GM12878 (cell line): ENCODE measurements around the gene RSPO3.
A peak's percentile ranks its signal among the peaks of the same experiment; 100 is the strongest.

Experiments
- BACH1 ChIP-seq: fragments of 450-650 bp; IDR thresholded peaks from 2 replicates; pipeline ENCODE4 v1.6.1; 2017; ENCODE audit warnings: mild to moderate bottlenecking, borderline replicate concordance
- CTCF ChIP-seq, 3 experiments: IDR thresholded peaks in 2 of 3; conservative IDR thresholded peaks in 1 of 3; 2 replicates each; pipeline ENCODE4 v1.5.1; 2011; ENCODE audit warnings: low read depth in 3 of 3, low read length in 3 of 3, mild to moderate bottlenecking in 3 of 3, control low read depth in 2 of 3, moderate library complexity in 2 of 3, inconsistent platforms in 1 of 3, mixed read lengths in 1 of 3; ENCODE audit not compliant: control insufficient read depth in 2 of 3, insufficient read depth in 1 of 3; ENCODE audit errors: extremely low read depth in 1 of 3
- EP300 ChIP-seq, 2 experiments: fragments of 150-350 bp in 1 of 2; IDR thresholded peaks; 2 replicates each; pipeline ENCODE4 v1.6.1; 2011 to 2012; ENCODE audit warnings: low read depth in 2 of 2, low read length in 2 of 2, borderline replicate concordance in 1 of 2, improper control_type of control experiment in 1 of 2, inconsistent platforms in 1 of 2; ENCODE audit not compliant: control insufficient read depth in 1 of 2
- MAX ChIP-seq: IDR thresholded peaks from 2 replicates; pipeline ENCODE4 v1.6.1; 2012; ENCODE audit warnings: low read depth, low read length, improper control_type of control experiment
- MXI1 ChIP-seq: fragments of 150-350 bp; IDR thresholded peaks from 2 replicates; pipeline ENCODE4 v1.6.1; 2011; ENCODE audit warnings: low read depth, mild to moderate bottlenecking, inconsistent platforms, low read length, improper control_type of control experiment
- POLR2A ChIP-seq: IDR thresholded peaks from 2 replicates; pipeline ENCODE4 v1.6.1; 2011; ENCODE audit warnings: low read depth, mild to moderate bottlenecking, low read length
- POLR2AphosphoS5 ChIP-seq: IDR thresholded peaks from 2 replicates; pipeline ENCODE4 v1.6.1; 2011; ENCODE audit warnings: mild to moderate bottlenecking, low read length, inconsistent platforms
- RCOR1 ChIP-seq: conservative IDR thresholded peaks from 2 replicates; pipeline ENCODE4 v1.6.1; 2012; ENCODE audit warnings: low read depth, low read length, improper control_type of control experiment
- SUZ12 ChIP-seq: fragments of 200-600 bp; sonication (generic); IDR thresholded peaks from one replicate; pipeline ENCODE4 v1.6.1; 2018; ENCODE audit warnings: antibody characterized with exemption, mild to moderate bottlenecking; ENCODE audit not compliant: unreplicated experiment
- YY1 ChIP-seq: IDR thresholded peaks from 2 replicates; pipeline ENCODE4 v1.6.1; 2011; ENCODE audit warnings: low read depth, mild to moderate bottlenecking, low read length
- ZNF384 ChIP-seq: IDR thresholded peaks from 2 replicates; pipeline ENCODE4 v1.6.1; 2012; ENCODE audit warnings: low read depth, mild to moderate bottlenecking, low read length, improper control_type of control experiment, borderline replicate concordance
- ZSCAN29 ChIP-seq: fragments of 450-650 bp; IDR thresholded peaks from 2 replicates; pipeline ENCODE4 v1.6.1; 2017; ENCODE audit warnings: mild to moderate bottlenecking, moderate library complexity

GRCh38 chr6:127069659-127070279 is 48.7 kb upstream of the RSPO3 start:
- TF ChIP-seq ZNF384 = no peak
- no peak for TF ChIP-seq SUZ12
- TF ChIP-seq YY1 = no peak
- TF ChIP-seq RCOR1 = no peak
- TF ChIP-seq MXI1 = no peak
- TF ChIP-seq BACH1 = no peak
- no peak for TF ChIP-seq POLR2A
- TF ChIP-seq CTCF (IDR thresholded peaks at IDR 0.05 in 2 of 3, conservative IDR thresholded peaks at IDR 0.05 in 1 of 3; ENCODE audit: control insufficient read depth in 2 of 3, extremely low read depth in 1 of 3, insufficient read depth in 1 of 3, low read depth in 3 of 3, low read length in 3 of 3) = peak in 1 of 3 experiments; percentile 13; a peak in 2 of 6 replicates
- TF ChIP-seq POLR2AphosphoS5 = no peak
- no peak for TF ChIP-seq MAX
- no peak for TF ChIP-seq EP300 (IDR thresholded peaks at IDR 0.05; ENCODE audit: borderline replicate concordance in 1 of 2, control insufficient read depth in 1 of 2, low read depth in 2 of 2, low read length in 2 of 2)
- TF ChIP-seq ZSCAN29 = no peak
